Parathyroid adenoma (tissue), 2 donors: ENCODE measurements around the gene MUC22.
A peak's percentile ranks its signal among the peaks of the same experiment; 100 is the strongest.

Source experiments
- H2AFZ ChIP-seq: fragments of 300-600 bp; sonication (generic); one replicate; pipeline ENCODE4 v1.7.0; 2017; ENCODE audit warnings: antibody characterized with exemption, mild to moderate bottlenecking
- H3K27ac ChIP-seq: fragments of 300-600 bp; sonication (generic); one replicate; pipeline ENCODE4 v1.7.0; 2017
- H3K27me3 ChIP-seq: fragments of 300-600 bp; sonication (generic); one replicate; pipeline ENCODE4 v1.7.0; 2017; ENCODE audit warnings: low read length; ENCODE audit not compliant: control insufficient read depth, insufficient read depth
- H3K36me3 ChIP-seq: fragments of 300-600 bp; sonication (generic); one replicate; pipeline ENCODE4 v1.7.0; 2017; ENCODE audit warnings: low read length; ENCODE audit not compliant: control insufficient read depth, insufficient read depth
- H3K4me1 ChIP-seq: fragments of 300-600 bp; sonication (generic); one replicate; pipeline ENCODE4 v1.7.0; 2017; ENCODE audit warnings: control low read depth
- H3K4me2 ChIP-seq: fragments of 300-600 bp; sonication (generic); one replicate; pipeline ENCODE4 v1.7.0; 2017; ENCODE audit warnings: low read length
- H3K4me3 ChIP-seq: fragments of 300-600 bp; sonication (generic); one replicate; pipeline ENCODE4 v1.7.0; 2017; ENCODE audit warnings: low read depth, low read length
- H3K79me2 ChIP-seq: fragments of 300-600 bp; sonication (generic); one replicate; pipeline ENCODE4 v1.7.0; 2017; ENCODE audit warnings: control low read depth
- H3K9ac ChIP-seq: fragments of 300-600 bp; sonication (generic); one replicate; pipeline ENCODE4 v1.7.0; 2017; ENCODE audit warnings: mild to moderate bottlenecking
- H3K9me3 ChIP-seq: fragments of 300-600 bp; sonication (generic); one replicate; pipeline ENCODE4 v1.7.0; 2017; ENCODE audit warnings: low read length; ENCODE audit not compliant: control insufficient read depth
- CTCF ChIP-seq: fragments of 300-600 bp; sonication (generic); IDR thresholded peaks from one replicate; pipeline ENCODE4 v1.7.0; 2017; ENCODE audit warnings: antibody characterized with exemption, mild to moderate bottlenecking
- donor health status: primary hyperparathyroidism.

MUC22 gene

DNA sequence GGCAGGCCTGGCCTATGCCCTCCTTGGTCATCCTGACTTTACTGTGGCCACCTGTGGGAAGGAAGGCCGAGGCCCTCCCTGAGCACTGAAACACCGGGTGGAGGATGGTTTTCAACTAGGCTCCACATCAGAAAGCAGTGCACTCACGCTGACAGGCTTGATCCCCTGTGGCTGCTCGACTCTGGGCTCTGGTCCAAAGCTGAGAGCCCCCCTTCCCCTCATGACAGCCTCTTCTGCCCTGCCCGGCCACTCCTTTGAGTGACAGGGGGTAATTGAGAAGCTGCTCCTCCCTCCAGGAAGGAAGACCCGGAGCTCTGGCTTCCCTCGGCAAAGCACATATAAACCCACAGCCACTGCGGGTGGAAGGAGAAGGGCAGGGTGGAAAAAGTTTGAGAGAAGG is 43.6 kb downstream of the MUC22 start:
- no peak overlapping the region for H3K9ac ChIP-seq
- no peak overlapping the region for H2AFZ ChIP-seq
- no peaks in the 10 kb centered on the region for H3K4me1 ChIP-seq
- H3K9me3 ChIP-seq, result no peaks in the 10 kb centered on the region
- H3K36me3 ChIP-seq, result no peaks in the 10 kb centered on the region
- no peaks in the 10 kb centered on the region for H3K27me3 ChIP-seq
- no peak overlapping the region for H3K4me3 ChIP-seq
- no peak for TF ChIP-seq CTCF
- H3K4me2 ChIP-seq, result no peak overlapping the region
- H3K79me2 ChIP-seq, result no peaks in the 10 kb centered on the region
- no peak overlapping the region for H3K27ac ChIP-seq

GRCh38 chr6:31055441-31055840 is 45.2 kb downstream of the MUC22 start:
- Histone ChIP-seq H3K9ac (no peak overlapping the region), H3K27ac (no peak overlapping the region), H3K9me3 (no peaks in the 10 kb centered on the region), H3K36me3 (no peaks in the 10 kb centered on the region), H3K4me3 (no peak overlapping the region), H3K4me2 (no peak overlapping the region), H3K27me3 (no peaks in the 10 kb centered on the region), H2AFZ (no peak overlapping the region), H3K79me2 (no peaks in the 10 kb centered on the region), H3K4me1 (no peaks in the 10 kb centered on the region)
- no peak for TF ChIP-seq CTCF

DNA sequence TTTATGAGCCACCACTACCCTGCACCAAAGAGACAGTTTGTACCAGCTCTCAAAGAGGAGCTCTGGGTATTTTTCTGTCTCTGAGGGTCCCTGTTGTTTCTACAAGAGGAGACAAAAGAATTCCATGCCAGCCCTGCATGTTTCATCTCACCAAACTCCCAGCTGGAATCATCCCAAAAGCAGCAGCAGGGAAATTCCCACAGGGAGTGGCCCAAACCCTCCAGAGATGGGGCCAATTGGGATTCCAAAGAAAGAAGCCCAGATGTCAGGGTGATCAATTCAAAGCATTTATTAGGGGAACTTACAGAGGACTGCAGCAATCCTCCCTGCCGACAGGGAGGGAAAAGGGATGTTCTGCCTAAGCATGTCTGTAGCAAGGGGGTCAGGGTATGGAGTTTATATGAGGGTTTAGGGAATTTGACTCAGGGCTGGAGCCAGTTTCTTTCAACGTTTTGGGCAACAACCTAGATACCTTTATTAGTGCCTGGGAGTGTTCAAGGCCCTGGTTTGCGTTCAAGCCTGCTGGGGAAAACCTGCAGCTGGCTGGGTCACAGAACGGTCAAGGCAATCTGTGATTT is 47.2 kb downstream of the MUC22 start:
- no peak for TF ChIP-seq CTCF
- Histone ChIP-seq H3K4me1 (no peaks in the 10 kb centered on the region), H3K9ac (no peak overlapping the region), H3K4me2 (no peak overlapping the region), H3K79me2 (no peaks in the 10 kb centered on the region), H3K4me3 (no peak overlapping the region), H3K9me3 (no peaks in the 10 kb centered on the region), H3K36me3 (no peaks in the 10 kb centered on the region), H2AFZ (no peak overlapping the region), H3K27me3 (no peaks in the 10 kb centered on the region), H3K27ac (no peak overlapping the region)

GRCh38 chr6:31058128-31058894 is 48.0 kb downstream of the MUC22 start:
- H3K27ac ChIP-seq, result no peak overlapping the region
- H3K79me2 ChIP-seq, result no peaks in the 10 kb centered on the region
- H3K4me3 ChIP-seq, result no peak overlapping the region
- peak; percentile 62 for TF ChIP-seq CTCF
- no peaks in the 10 kb centered on the region for H3K4me1 ChIP-seq
- no peak overlapping the region for H3K4me2 ChIP-seq
- H3K36me3 ChIP-seq, result no peaks in the 10 kb centered on the region
- no peak overlapping the region for H3K9ac ChIP-seq
- no peak overlapping the region for H2AFZ ChIP-seq
- no peaks in the 10 kb centered on the region for H3K9me3 ChIP-seq
- no peaks in the 10 kb centered on the region for H3K27me3 ChIP-seq

DNA sequence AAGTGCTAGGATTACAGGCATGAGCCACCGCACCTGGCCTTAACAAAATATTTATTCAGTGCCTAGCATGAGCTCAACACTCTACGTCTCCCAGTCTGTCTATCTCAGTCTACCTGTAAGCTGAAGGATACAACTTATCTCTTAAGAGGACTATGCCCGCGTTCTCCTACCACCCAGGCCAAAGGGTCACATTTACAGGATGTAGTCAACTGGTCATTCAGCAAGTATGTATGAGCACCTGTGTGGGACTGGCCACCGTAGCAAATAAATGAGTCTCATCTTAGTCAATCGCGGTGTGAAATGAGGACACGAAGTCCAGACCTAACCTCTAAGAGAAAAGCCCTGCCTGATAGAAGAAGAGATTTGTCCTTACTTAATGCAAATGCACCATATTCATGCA is 49.9 kb downstream of the MUC22 start:
- Histone ChIP-seq H3K9ac (no peak overlapping the region), H3K4me2 (no peak overlapping the region), H3K27ac (no peak overlapping the region), H3K27me3 (no peaks in the 10 kb centered on the region), H3K4me1 (no peaks in the 10 kb centered on the region), H3K79me2 (no peaks in the 10 kb centered on the region), H2AFZ (no peak overlapping the region), H3K4me3 (no peak overlapping the region), H3K36me3 (no peaks in the 10 kb centered on the region), H3K9me3 (no peaks in the 10 kb centered on the region)
- no peak for TF ChIP-seq CTCF
